Measurements from ENCODE around the gene ZDHHC14. TPM values are rescaled to one million over a fixed set of nuclear protein-coding genes. Genes with fewer than 3 reads are reported as not detected.
A peak's percentile ranks its signal among the peaks of the same experiment; 100 is the strongest.

ZDHHC14 gene
- total and polyA plus RNA-seq, 2 of the 8 experiments (the other 6 are each of a cell fraction or from before 2014, with no cell fraction given) = 2.9 to 5.3 TPM

DNA sequence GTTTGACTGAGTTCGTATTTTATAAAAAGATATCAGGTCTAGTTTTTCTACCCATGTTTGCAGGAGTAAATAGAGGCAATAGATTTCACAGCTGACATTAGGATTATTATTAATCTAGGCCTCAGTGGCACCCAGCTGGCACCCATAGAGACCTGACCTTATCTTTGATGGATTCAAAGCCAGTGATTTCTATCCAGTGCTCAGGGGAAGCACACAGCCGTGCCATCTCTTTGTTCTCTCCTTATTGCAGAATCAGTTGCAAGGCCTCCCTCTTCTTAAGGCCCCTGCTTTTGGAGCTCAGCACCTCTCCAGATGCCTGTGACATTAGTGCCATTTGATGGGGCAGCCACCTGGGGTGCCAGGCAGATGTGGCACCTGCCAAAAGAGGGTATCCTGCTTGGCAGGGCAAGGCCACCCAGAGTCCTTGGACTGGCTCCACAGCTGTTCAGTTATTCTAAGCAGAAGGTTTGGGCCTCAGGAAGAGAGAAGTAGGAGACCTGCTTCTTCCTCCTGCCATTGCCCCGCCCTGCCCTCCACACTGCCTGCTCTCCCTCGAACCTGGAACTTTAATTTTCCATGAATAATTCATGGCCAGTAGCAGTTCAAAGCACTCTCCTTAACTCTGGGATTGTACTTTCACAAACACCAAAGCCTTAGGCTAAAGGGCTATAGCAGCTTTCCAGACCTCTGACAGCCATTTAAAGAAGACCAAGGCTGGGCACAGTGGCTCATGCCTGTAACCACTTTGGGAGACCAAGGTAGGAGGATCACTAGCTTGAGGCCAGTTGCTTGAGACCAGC lies 206.3 kb downstream of the ZDHHC14 start:
- H4K20me1 ChIP-seq (replicated peaks in 1 of 2; ENCODE audit: control insufficient read depth in 1 of 2, insufficient read depth in 2 of 2, low read length in 2 of 2) = no peaks in the 10 kb centered on the region
- POLR2A ChIA-PET (ENCODE audit: partially characterized antibody) = interaction anchor here (1.0 to 1.9 kb wide), 2 partner anchors 10 to 35 kb away, joined by 3 to 6 read pairs; no protein-coding TSS in a partner anchor
- H3K27me3 ChIP-seq (replicated peaks in 1 of 4; ENCODE audit: control insufficient read depth in 3 of 4, extremely low read depth in 1 of 4, insufficient read depth in 3 of 4, low read length in 3 of 4) = no peaks in the 10 kb centered on the region
- H2AK5ac ChIP-seq (ENCODE audit: low read depth, low read length) = no peak overlapping the region
- H2BK20ac ChIP-seq (ENCODE audit: low read length) = no peak overlapping the region
- no peaks in the 10 kb centered on the region; a peak in 1 of 7 replicates for H3K4me1 ChIP-seq (replicated peaks in 1 of 4; ENCODE audit: control insufficient read depth in 3 of 4, insufficient read depth in 4 of 4, low read length in 3 of 4)
- H2AFZ ChIP-seq (ENCODE audit: low read length) = no peak overlapping the region
- no peak overlapping the region for H3K56ac ChIP-seq (replicated peaks; ENCODE audit: insufficient read length, low read depth, low read length)
- no peak overlapping the region for H4K8ac ChIP-seq (ENCODE audit: extremely low read depth, insufficient read depth, low read length)
- WGBS, 2 experiments (ENCODE audit: extremely low coverage in 1 of 2, insufficient coverage in 1 of 2, insufficient read length in 1 of 2, insufficient replicate concordance in 2 of 2, low coverage in 1 of 2, low lambda C conversion rate in 2 of 2, missing lambda C conversion rate in 1 of 2) = 95% methylated on average over 4 of the region's 4 CpGs; no CpG with 5 or more reads in 1 of the 2 experiments
- H3K9me3 ChIP-seq (ENCODE audit: insufficient read depth in 2 of 2, low read depth in 1 of 2, low read length in 1 of 2) = peaks cover 15 to 22% of the 10 kb centered on the region in 2 experiments
- H2BK12ac ChIP-seq (ENCODE audit: low read depth, low read length) = no peak overlapping the region
- no peak overlapping the region for H4K91ac ChIP-seq (replicated peaks; ENCODE audit: insufficient read length, low read length)
- no peak for FAIRE-seq
- no peak overlapping the region for H4K5ac ChIP-seq (ENCODE audit: insufficient read length, low read depth, low read length)
- no peaks in the 10 kb centered on the region for H3K36me3 ChIP-seq (ENCODE audit: control insufficient read depth in 2 of 4, insufficient read depth in 4 of 4, low read length in 3 of 4)
- no peak overlapping the region for H2BK120ac ChIP-seq (replicated peaks; ENCODE audit: low read depth, low read length)
- H3K79me1 ChIP-seq (ENCODE audit: low read depth, low read length) = no peaks in the 10 kb centered on the region
- H3K14ac ChIP-seq (ENCODE audit: insufficient read length) = no peak overlapping the region
- H3K27ac ChIP-seq (ENCODE audit: low read depth, low read length) = no peak overlapping the region
- no peak overlapping the region for H3K4ac ChIP-seq (replicated peaks; ENCODE audit: insufficient read length, low read depth, low read length)
- no peak overlapping the region for H3K4me3 ChIP-seq (ENCODE audit: extremely low read depth in 1 of 4, insufficient read depth in 2 of 4, low read depth in 3 of 4, low read length in 4 of 4)
- no peak overlapping the region for H3K18ac ChIP-seq (ENCODE audit: extremely low read depth, low read length)
- no peak overlapping the region for H3K23ac ChIP-seq (ENCODE audit: insufficient read length)
- no peaks in the 10 kb centered on the region for H3K79me2 ChIP-seq (ENCODE audit: control insufficient read depth in 1 of 2, insufficient read depth in 2 of 2, low read length in 2 of 2)
- no peaks in the 10 kb centered on the region for H3K23me2 ChIP-seq (ENCODE audit: low read depth, low read length)
- H2BK5ac ChIP-seq (ENCODE audit: low read depth, low read length) = no peak overlapping the region
- H3K9ac ChIP-seq (replicated peaks in 1 of 4; ENCODE audit: extremely low read depth in 1 of 4, low read depth in 3 of 4, low read length in 3 of 4) = no peak overlapping the region
- H2BK15ac ChIP-seq (ENCODE audit: low read length) = no peak overlapping the region
- CTCF ChIA-PET (ENCODE audit: partially characterized antibody) = interaction anchor here (0.7 to 4.4 kb wide), 5 partner anchors 9 to 170 kb away, joined by 3 to 19 read pairs (median 3); no protein-coding TSS in a partner anchor
- no peak overlapping the region for H3K4me2 ChIP-seq (ENCODE audit: insufficient read depth in 1 of 2, low read depth in 2 of 2, low read length in 2 of 2)
- peak in 1 of 2 experiments; percentile 22 for DNase-seq (ENCODE audit: low read depth in 1 of 2, low spot score in 2 of 2)
- TF ChIP-seq, protein P1, sequence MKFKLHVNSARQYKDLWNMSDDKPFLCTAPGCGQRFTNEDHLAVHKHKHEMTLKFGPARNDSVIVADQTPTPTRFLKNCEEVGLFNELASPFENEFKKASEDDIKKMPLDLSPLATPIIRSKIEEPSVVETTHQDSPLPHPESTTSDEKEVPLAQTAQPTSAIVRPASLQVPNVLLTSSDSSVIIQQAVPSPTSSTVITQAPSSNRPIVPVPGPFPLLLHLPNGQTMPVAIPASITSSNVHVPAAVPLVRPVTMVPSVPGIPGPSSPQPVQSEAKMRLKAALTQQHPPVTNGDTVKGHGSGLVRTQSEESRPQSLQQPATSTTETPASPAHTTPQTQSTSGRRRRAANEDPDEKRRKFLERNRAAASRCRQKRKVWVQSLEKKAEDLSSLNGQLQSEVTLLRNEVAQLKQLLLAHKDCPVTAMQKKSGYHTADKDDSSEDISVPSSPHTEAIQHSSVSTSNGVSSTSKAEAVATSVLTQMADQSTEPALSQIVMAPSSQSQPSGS (IDR thresholded peaks at IDR 0.05; ENCODE audit: low read length) = no peak
- TF ChIP-seq ZNF274 (IDR thresholded peaks at IDR 0.05; ENCODE audit: borderline replicate concordance, extremely low read depth, low read length) (no peak), EGR1 (IDR thresholded peaks at IDR 0.05; ENCODE audit: borderline replicate concordance, low read depth, low read length) (no peak), BRCA1 (IDR thresholded peaks at IDR 0.05; ENCODE audit: low read depth, low read length) (no peak), CREB1 (IDR thresholded peaks at IDR 0.05) (no peak), JUND (IDR thresholded peaks at IDR 0.05; ENCODE audit: low read length) (no peak), EP300 (IDR thresholded peaks at IDR 0.05; ENCODE audit: borderline replicate concordance in 1 of 2, low read depth in 2 of 2, low read length in 2 of 2) (no peak), TBP (IDR thresholded peaks at IDR 0.05; ENCODE audit: low read depth, low read length) (no peak), PHF8 (conservative IDR thresholded peaks at IDR 0.05; ENCODE audit: low read depth, low read length) (no peak), MAFK (IDR thresholded peaks at IDR 0.05; ENCODE audit: low read depth, low read length) (no peak), TEAD4 (IDR thresholded peaks at IDR 0.05; ENCODE audit: low read depth, low read length) (no peak)
